Esophagus (tissue), 2 donors: ENCODE data around the gene HOXA13. TPM values are rescaled to one million over a fixed set of nuclear protein-coding genes. Genes with fewer than 3 reads are reported as not detected.

ENCODE experiments used
- H3K27ac ChIP-seq, 2 donors: one replicate each; pipeline ENCODE4 v1.5.1; 2013; ENCODE audit warnings: low read depth in 2 of 2, mild to moderate bottlenecking in 2 of 2, inconsistent platforms in 1 of 2, low read length in 1 of 2, moderate library complexity in 1 of 2
- H3K27me3 ChIP-seq, 2 donors: one replicate each; pipeline ENCODE4 v1.6.1; 2013; ENCODE audit warnings: low read length in 2 of 2, control low read depth in 1 of 2, mild to moderate bottlenecking in 1 of 2; ENCODE audit not compliant: insufficient read depth in 2 of 2, control insufficient read depth in 1 of 2
- H3K36me3 ChIP-seq, 2 donors: one replicate each; pipeline ENCODE4 v1.6.1; 2013; ENCODE audit warnings: low read length in 1 of 2; ENCODE audit not compliant: control insufficient read depth in 2 of 2, insufficient read depth in 2 of 2
- H3K4me1 ChIP-seq, 2 donors: one replicate each; pipeline ENCODE4 v1.6.1; 2013; ENCODE audit warnings: low read length in 1 of 2; ENCODE audit not compliant: control insufficient read depth in 2 of 2, insufficient read depth in 2 of 2
- H3K4me3 ChIP-seq, 2 donors: one replicate each; pipeline ENCODE4 v1.5.1; 2013; ENCODE audit warnings: low read length in 2 of 2, mild to moderate bottlenecking in 2 of 2, low read depth in 1 of 2, moderate library complexity in 1 of 2
- H3K9me3 ChIP-seq, 2 donors: one replicate each; pipeline ENCODE4 v1.6.1; 2013; ENCODE audit warnings: mild to moderate bottlenecking in 2 of 2, low read depth in 1 of 2, low read length in 1 of 2, moderate library complexity in 1 of 2; ENCODE audit not compliant: control insufficient read depth in 2 of 2, insufficient read depth in 1 of 2
- WGBS, 2 donors: extraction: QIAGEN DNeasy Blood & Tissue Kit; methylation state at CpG; one replicate each; pipeline ENCODE4 v1.1.7; 2013; 5-methylcytosine and 5-hydroxymethylcytosine counted together
- polyA plus RNA-seq, 2 donors: library from polyadenylated mRNA; stranded (reverse); fragments of 200-250 nt; gene quantifications; one replicate each; pipeline ENCODE4 v1.2.3, GENCODE V29; 2013
- donor health status: healthy with polysubstance abuse.
- donor health status: Bipolar disorder and iron deficiency.

The HOXA13 gene
- polyA plus RNA-seq, 2 donors = not detected

- Histone ChIP-seq H3K4me1 (peaks cover 4 to 5% of the 10 kb centered on the region in 2 donors), H3K27me3 (peaks cover 4 to 37% of the 10 kb centered on the region in 2 donors), H3K27ac (no peak overlapping the region), H3K36me3 (no peaks in the 10 kb centered on the region), H3K4me3 (peak overlapping the region in 1 of 2 donors; percentile 66), H3K9me3 (peaks cover 0 to 6% of the 10 kb centered on the region in 2 donors)
- 33 to 50% methylated on average over 23 of the region's 23 CpGs for WGBS, 2 donors
These were observed 39.7 kb downstream of the HOXA13 start for GRCh38 chr7:27160145-27160545.

DNA sequence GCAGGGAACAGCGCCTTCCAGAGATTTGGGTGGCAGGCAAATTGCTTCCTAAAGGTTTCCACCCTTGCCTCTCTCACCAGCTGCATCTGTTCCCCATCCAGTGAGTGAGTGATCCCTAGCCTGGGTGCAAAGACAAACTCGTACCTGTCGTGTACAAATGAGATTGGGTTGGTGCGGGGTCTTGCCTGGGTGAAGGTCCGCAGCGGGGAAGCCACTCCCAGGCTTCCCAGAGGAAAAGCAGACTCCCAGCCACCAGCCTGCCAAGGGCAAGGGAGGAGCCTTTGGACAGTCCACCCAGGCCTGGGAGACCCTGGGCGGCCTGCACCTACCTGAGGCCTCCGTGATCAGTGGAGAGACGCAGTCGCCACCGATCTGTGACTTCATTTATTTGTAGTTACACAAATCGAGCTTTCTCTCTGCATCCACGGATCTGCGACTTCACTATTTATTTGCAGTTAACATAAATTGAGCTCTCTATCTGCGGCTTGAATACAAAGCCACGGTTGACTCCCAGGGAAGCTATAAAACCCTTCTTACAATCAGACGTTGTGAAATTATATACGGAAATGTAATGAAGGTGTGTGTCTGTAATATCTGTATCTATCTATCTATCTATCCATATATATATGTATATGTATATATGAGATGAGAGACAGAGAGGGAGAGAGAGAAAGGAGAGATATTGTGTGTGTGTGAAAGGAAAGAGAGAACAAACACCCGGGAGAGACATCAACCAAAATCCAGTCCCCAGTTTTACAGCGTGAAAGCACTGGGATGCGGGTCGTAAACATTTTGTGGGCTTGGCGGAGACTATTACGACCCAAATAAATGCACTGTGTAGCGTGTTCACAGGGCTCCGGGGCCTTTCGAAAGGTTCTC is 40.4 kb downstream of the HOXA13 start:
- Histone ChIP-seq H3K27me3 (peaks cover 4 to 37% of the 10 kb centered on the region in 2 donors), H3K36me3 (no peaks in the 10 kb centered on the region), H3K4me1 (peaks cover 8 to 9% of the 10 kb centered on the region in 2 donors), H3K9me3 (peaks cover 0 to 5% of the 10 kb centered on the region in 2 donors), H3K4me3 (no peak overlapping the region), H3K27ac (no peak overlapping the region)
- 59 to 79% methylated on average over 27 of the region's 27 CpGs for WGBS, 2 donors

GRCh38 chr7:27158436-27159265 is 41.2 kb downstream of the HOXA13 start:
- H3K27me3 ChIP-seq = peaks cover 4 to 36% of the 10 kb centered on the region in 2 donors
- WGBS, 2 donors = 33 to 54% methylated on average over 35 of the region's 35 CpGs
- no peaks in the 10 kb centered on the region for H3K36me3 ChIP-seq
- H3K9me3 ChIP-seq = peaks cover 0 to 5% of the 10 kb centered on the region in 2 donors
- peaks cover 8 to 9% of the 10 kb centered on the region in 2 donors for H3K4me1 ChIP-seq
- H3K4me3 ChIP-seq = no peak overlapping the region
- H3K27ac ChIP-seq = no peak overlapping the region

- WGBS, 2 donors = 19 to 38% methylated on average over 30 of the region's 30 CpGs
- Histone ChIP-seq H3K4me1 (peaks cover 8 to 9% of the 10 kb centered on the region in 2 donors), H3K27me3 (peaks cover 4 to 40% of the 10 kb centered on the region in 2 donors), H3K36me3 (no peaks in the 10 kb centered on the region), H3K27ac (no peak overlapping the region), H3K9me3 (peaks cover 0 to 5% of the 10 kb centered on the region in 2 donors), H3K4me3 (no peak overlapping the region)
These were observed 42.0 kb downstream of the HOXA13 start for GRCh38 chr7:27157702-27158431.

DNA sequence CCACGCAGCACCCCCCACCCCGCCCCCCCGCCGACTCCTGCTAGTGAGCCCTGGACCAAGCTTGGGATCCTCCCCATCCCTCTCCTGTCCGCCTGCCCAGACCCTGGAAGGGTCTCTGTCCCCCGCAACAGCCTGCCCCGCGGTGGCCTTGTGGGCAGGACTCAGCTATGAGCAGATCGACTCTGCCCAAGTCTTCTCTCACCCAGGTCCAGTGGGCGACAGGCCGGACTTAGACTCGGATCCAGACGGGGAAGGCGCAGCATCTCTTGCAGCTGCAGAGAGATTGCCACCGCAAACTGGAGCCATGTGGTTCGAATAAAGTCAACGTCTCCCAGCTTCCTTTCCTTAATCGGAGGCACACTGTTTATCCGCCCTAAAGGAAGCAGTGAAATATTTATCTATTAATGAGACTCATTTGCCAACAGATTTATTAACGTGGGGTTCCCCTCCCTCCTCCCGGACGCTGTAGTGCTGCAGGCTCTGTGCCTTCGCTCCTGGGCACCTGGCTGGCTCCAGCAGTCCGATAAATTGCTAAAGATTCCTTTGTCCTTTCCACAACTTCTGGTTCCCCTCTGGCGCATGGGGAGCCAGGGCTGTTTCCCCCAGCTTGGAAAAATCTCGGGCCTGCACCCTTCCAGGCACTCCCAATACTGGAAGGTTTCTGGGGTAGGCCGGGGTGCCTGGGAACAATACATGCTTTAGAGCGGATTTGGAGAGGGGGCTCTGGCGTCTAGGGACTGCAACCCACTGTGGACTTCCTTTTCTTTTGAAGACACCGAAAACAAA is 42.8 kb downstream of the HOXA13 start:
- Histone ChIP-seq H3K4me3 (no peak overlapping the region), H3K36me3 (no peaks in the 10 kb centered on the region), H3K27ac (no peak overlapping the region), H3K9me3 (peaks cover 0 to 5% of the 10 kb centered on the region in 2 donors), H3K4me1 (peaks cover 8 to 9% of the 10 kb centered on the region in 2 donors), H3K27me3 (peaks cover 4 to 45% of the 10 kb centered on the region in 2 donors)
- 21 to 29% methylated on average over 29 to 30 of the region's 30 CpGs for WGBS, 2 donors

GRCh38 chr7:27156508-27156898 is 43.4 kb downstream of the HOXA13 start, which contains the start of gene HOXA7:
Gene HOXA7, minus strand, starts transcription at chr7:27156675. Its CDS starts 130 bp downstream, at chr7:27156545.
- Histone ChIP-seq H3K27ac (peak within 1 kb of the TSS in 1 of 2 donors; percentile 14), H3K27me3 (peaks cover 4 to 43% of the 10 kb centered on the region in 2 donors), H3K4me1 (peaks cover 8 to 12% of the 10 kb centered on the region in 2 donors)

GRCh38 chr7:27155816-27156507 is 43.9 kb downstream of the HOXA13 start:
- peaks cover 8 to 15% of the 10 kb centered on the region in 2 donors for H3K4me1 ChIP-seq
- H3K9me3 ChIP-seq = peaks cover 0 to 5% of the 10 kb centered on the region in 2 donors
- H3K27ac ChIP-seq = peak overlapping the region in 1 of 2 donors; percentile 14
- H3K27me3 ChIP-seq = peaks cover 4 to 41% of the 10 kb centered on the region in 2 donors
- 4 to 7% methylated on average over 58 to 63 of the region's 63 CpGs for WGBS, 2 donors
- no peaks in the 10 kb centered on the region for H3K36me3 ChIP-seq
- peak overlapping the region; percentile 49 to 53 for H3K4me3 ChIP-seq

More at GRCh38 chr7:27156508-27156898, 43.4 kb downstream of the HOXA13 start, which contains the start of gene HOXA7:
- Histone ChIP-seq H3K9me3 (peaks cover 0 to 5% of the 10 kb centered on the region in 2 donors), H3K36me3 (no peaks in the 10 kb centered on the region), H3K4me3 (peak within 1 kb of the TSS; percentile 49 to 53)
- WGBS, 2 donors = 3 to 6% methylated on average over 32 to 33 of the region's 33 CpGs
